Measurements from ENCODE around the gene TUBA8. TPM values are rescaled to one million over a fixed set of nuclear protein-coding genes. Genes with fewer than 3 reads are reported as not detected.

The TUBA8 gene
- polyA plus RNA-seq, 3 donors = 3.7 to 10.9 (median 8.5) TPM

DNA sequence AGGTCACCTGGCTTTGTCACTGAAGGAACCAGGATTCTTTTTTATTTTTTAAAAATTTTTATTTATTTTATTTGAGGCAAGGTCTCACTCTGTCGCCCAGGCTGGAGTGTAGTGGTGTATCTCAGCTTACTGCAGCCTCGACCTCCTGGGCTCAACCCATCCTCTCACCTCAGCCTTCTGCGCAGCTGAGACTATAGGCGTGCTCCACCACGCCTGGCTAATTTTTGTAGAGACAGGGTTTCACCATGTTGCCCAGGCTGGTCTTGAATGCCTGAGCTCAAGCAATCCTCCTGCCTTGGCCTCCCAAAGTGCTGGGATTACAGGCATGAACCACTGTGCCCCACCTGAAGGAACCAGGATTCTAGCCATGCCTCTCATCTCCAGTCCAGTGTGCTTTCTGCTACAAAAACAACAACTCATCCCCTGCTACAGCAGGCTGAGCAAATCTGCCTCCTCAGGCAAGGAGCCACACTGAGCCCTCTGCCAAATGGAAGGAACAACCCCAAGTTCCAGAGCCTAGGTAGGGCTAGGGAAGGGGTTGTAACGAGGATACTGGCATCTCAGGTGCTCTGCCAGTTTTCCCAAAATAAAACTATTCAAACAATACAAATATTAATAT is 35.4 kb upstream of the TUBA8 start:
- 89 to 94% (median 93%) methylated on average over 6 of the region's 6 CpGs for WGBS, 3 donors
- no peak overlapping the region for H3K27ac ChIP-seq (ENCODE audit: low read depth, low read length)

- no peak overlapping the region for H3K27ac ChIP-seq (ENCODE audit: low read depth, low read length)
- 18 to 32% (median 26%) methylated on average over 13 of the region's 13 CpGs for WGBS, 3 donors
These were observed 34.7 kb upstream of the TUBA8 start for GRCh38 chr22:18075720-18076497.

DNA sequence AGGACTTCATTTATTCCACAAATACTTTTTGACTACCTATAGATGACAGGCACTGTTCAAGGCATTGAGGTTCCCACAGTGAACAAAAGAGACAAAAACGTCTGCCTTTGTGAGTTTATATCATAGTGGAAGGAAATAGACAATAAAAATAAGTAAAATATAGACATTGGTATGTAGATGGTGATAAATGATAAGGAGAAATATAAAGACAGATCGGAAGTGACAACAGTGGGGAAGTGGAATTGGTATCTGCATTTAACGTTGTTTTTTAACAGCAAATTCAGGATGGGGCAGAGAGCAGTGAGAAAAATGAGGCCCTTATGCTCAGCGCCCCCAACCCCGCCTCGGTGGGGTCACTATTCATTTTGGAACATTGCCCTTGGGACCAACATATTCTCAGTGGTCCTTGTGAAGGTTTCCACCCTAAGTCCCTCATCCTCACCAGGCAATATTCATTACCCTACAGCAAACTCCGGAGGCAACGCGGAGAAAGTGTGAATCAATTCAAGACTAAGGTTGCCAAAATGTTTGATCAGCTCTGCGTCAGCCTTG is 33.4 kb upstream of the TUBA8 start:
- H3K27ac ChIP-seq (ENCODE audit: low read depth, low read length) = no peak overlapping the region
- 3 to 4% (median 3%) methylated on average over 10 of the region's 10 CpGs for WGBS, 3 donors

- 0 to 1% (median 1%) methylated on average over 48 to 50 of the region's 50 CpGs for WGBS, 3 donors
- no peak within 1 kb of the TSS for H3K27ac ChIP-seq (ENCODE audit: low read depth, low read length)
These were observed 32.8 kb upstream of the TUBA8 start, which contains the start of gene PEX26 for GRCh38 chr22:18077639-18078328. TSS of gene PEX26 (plus strand) at chr22:18077990. CDS start at chr22:18078377, 387 bp downstream.

- no peak overlapping the region for H3K27ac ChIP-seq (ENCODE audit: low read depth, low read length)
- 7 to 9% (median 8%) methylated on average over 43 to 45 of the region's 45 CpGs for WGBS, 3 donors
These were observed 32.1 kb upstream of the TUBA8 start for GRCh38 chr22:18078329-18079041.

- no peak overlapping the region for H3K27ac ChIP-seq (ENCODE audit: low read depth, low read length)
- WGBS, 3 donors = 68 to 75% (median 71%) methylated on average over 4 of the region's 4 CpGs
These were observed 30.8 kb upstream of the TUBA8 start for GRCh38 chr22:18079706-18080233.

- H3K27ac ChIP-seq (ENCODE audit: low read depth, low read length) = no peak overlapping the region
- 88 to 91% (median 89%) methylated on average over 5 of the region's 5 CpGs for WGBS, 3 donors
These were observed 29.2 kb upstream of the TUBA8 start for GRCh38 chr22:18081416-18081815.

DNA sequence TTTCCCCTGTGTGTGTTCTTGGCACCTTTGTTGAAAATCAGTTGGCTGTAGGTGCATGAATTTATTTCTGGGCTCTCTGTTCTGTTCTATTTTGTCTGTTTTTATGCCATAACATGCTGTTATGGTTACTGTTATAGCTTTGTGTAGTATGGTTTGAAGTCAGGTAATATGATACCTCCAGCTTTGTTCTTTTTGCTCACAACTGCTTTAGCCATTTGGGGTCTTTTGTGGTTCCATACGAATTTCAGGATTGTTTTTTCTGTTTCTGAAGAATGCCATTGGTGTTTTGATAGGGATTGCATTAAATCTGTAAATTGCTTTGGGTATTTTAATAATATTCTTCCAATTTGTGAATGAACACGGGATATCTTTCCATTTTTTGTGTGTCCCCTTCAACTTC is 28.1 kb upstream of the TUBA8 start:
- WGBS, 3 donors = 66 to 85% (median 77%) methylated on average over 2 of the region's 2 CpGs
- H3K27ac ChIP-seq (ENCODE audit: low read depth, low read length) = no peak overlapping the region

GRCh38 chr22:18083406-18083805 is 27.2 kb upstream of the TUBA8 start:
- WGBS, 3 donors = 94 to 95% (median 95%) methylated on average over 10 of the region's 10 CpGs

DNA sequence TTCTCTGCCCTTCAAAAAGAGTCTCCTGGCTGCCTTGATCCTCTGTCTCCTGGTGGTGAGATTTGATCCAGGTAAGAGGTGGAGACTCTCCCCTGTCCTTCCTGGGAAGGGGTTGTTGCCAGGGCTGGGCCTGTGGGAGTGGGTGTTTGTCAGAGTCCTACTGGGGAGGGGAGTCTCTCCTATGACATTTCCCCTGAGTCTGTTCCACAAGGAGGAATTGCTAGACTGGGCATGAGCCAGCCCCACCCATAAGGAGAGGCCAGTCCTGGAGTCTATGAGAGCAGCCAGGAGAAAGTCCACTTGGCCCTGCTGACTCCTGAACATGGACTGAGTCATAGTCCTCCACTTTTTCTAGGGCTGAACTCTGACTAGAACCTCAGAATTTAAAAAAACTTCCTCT is 25.4 kb upstream of the TUBA8 start:
- H3K27ac ChIP-seq (ENCODE audit: low read depth, low read length) = no peak overlapping the region

More at GRCh38 chr22:18083406-18083805, 27.2 kb upstream of the TUBA8 start:
- no peak overlapping the region for H3K27ac ChIP-seq (ENCODE audit: low read depth, low read length)

GRCh38 chr22:18087350-18087855 is 23.2 kb upstream of the TUBA8 start:
- 74 to 86% (median 76%) methylated on average over 13 of the region's 13 CpGs for whole genome bisulfite sequencing, 3 donors
- H3K27ac ChIP-seq (ENCODE audit: low read depth, low read length) = no peak overlapping the region

DNA sequence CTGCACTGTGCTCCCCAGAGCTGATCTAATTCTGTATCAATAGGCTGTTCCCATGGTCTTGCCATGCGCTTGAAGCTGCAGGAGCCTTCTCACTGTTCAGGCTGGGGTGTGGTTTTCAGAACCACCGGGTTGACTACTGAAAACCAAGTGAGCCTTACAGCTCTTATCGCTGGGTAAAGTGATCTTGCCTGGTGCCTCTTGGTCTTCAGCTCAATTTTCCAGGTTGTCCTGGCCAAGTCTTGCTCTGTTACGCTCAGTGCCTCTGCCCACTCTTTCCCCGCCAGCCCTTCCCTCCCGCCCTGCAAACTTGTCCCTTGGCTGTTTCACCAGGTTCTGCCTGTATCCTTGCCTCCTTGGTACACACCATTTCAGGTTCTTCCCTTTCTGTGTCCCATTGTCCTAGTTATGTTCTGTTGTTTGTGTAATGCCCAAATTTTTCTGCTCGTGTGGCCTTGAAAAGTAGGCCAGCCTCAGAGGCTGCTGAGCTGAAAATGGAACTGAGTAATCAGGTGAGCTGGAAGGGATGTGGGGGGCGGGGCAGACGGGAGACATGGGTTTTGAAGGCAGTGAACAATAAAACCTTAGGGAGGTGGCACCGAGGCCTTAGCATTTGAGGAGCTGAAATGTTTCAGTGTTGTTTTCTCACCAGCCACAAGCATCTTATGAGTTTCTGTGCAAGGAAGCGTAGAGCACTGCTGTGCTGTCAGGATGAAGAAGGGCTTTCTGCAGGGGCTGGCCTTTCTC is 21.6 kb upstream of the TUBA8 start:
- 75 to 94% (median 90%) methylated on average over 11 of the region's 11 CpGs for WGBS, 3 donors

DNA sequence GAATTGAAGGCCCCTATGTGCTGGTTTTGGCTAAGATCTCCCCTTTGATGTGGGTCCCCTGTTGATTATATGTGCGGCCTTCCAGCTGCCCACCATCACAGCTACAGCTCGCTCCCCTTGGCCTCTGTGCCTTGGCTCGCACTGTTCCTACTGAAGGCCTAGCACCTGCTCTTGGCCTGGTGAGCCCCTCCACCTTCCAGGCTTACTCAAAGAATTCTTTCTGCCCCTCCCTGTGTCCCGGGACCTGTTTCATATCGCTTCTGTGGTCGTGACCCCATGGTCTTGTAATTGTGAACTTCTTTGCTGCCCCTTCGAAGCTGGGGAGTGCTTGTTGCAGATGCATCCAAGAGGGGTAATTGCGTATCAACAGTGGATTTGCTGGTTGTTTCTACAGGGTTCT is 20.3 kb upstream of the TUBA8 start:
- 96 to 98% (median 97%) methylated on average over 8 of the region's 8 CpGs for WGBS, 3 donors
- H3K27ac ChIP-seq (ENCODE audit: low read depth, low read length) = no peak overlapping the region

More for the DNA sequence above, 21.6 kb upstream of the TUBA8 start:
- no peak overlapping the region for H3K27ac ChIP-seq (ENCODE audit: low read depth, low read length)

DNA sequence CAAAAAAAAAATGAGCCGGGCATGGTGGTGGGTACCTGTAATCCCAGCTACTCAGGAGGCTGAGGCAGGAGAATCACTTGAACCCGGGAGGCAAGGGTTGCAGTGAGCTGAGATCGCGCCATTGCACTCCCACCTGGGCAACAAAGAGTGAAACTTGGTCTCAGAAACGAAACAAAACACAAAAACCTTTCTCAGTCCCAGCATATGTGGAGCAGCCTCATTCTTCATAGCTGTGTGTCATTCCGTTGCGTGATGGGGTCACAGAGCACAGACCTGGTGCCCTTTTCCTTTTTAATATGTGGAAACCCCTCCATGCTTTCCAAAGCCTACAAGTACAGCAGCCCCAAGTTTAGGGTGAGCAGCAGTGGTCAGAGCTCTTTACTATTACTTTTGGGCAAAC is 19.1 kb upstream of the TUBA8 start:
- WGBS, 3 donors = 46 to 65% (median 64%) methylated on average over 7 of the region's 7 CpGs
- peak overlapping the region; percentile 3 for H3K27ac ChIP-seq (ENCODE audit: low read depth, low read length)

DNA sequence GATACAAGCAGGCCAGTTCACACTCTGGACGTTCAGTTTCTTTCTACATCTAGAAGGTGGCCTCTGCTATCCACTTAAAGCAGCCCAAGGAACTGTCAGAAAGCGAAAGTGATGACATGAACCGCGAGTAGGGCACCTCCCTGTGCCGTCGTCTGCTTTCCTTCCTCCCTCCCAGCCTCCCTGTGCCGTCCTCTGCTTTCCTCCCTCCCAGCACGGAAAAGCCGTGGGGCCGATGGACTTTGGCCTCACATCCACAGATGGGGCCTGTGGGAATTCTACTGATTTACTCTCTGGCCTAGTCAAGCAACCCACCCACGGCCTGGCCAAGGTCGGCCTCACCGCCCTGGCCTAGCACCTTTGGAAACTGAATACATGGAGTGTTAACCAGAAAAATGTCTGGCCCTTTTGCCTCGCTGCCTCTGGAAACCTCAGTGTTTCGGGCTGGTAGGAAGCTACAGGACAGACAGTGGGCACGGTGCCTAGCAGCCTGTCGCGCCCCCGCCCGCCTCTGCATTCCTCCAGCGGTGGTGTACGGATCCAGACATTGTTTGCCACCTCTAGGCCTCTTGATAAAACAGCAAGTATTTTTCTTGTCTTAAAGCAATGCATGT is 18.6 kb upstream of the TUBA8 start:
- peak overlapping the region; percentile 3 for H3K27ac ChIP-seq (ENCODE audit: low read depth, low read length)
- WGBS, 3 donors = 6 to 31% (median 20%) methylated on average over 22 of the region's 22 CpGs

GRCh38 chr22:18093661-18094060 is 16.9 kb upstream of the TUBA8 start:
- 94 to 98% (median 95%) methylated on average over 6 of the region's 6 CpGs for WGBS, 3 donors
- no peak overlapping the region for H3K27ac ChIP-seq (ENCODE audit: low read depth, low read length)
